Measurements from ENCODE around the gene RFC4.
A peak's percentile ranks its signal among the peaks of the same experiment; 100 is the strongest.

RFC4 gene

DNA sequence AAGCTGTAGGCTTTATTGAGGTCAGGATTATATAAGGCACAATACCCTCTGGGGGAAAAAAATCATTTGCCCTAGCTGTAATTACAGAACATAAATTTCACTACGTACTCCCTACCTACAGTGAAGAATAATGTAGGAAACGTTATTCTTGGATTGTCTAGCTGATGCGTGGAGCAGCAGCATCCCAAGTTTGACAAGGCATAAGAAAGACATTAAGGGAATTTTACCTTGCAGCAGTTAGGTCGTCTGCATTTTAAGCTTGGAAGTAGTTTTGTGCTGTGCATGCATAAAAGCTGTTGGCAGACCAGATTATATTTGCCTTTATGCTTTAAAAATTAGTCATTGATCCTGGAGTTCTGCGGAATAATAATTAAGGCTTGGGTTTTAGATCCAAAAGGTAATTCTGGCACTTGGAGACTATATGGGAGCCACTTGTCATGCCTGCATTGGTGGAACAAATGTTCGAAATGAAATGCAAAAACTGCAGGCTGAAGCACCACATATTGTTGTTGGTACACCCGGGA is 20.7 kb downstream of the RFC4 start:
- no peak for DNase-seq

DNA sequence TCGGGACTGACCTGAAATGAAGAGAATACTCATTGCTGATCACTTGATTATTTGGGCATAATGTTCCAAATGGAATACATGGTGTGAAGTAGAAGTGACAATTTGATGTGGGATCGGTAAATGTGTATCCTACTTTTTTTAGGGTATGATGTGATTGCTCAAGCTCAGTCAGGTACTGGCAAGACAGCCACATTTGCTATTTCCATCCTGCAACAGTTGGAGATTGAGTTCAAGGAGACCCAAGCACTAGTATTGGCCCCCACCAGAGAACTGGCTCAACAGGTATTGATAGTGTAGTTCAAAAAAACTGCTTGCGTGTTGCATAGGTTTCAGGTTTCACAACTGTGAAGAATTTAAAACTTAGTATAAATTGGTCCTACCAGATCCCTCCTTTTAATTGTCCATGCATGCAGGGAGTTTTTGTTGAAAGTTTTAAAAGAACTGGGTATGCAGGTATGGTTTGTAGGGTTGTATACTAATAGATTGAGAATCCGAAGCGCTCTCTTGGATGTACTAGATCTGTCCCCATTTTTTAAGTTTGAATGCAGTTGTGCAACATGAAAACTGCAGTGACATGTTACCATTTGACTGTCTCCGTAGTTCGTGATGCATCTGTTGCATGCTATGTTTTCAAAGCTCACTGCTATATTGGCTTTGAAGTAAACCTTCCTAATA is 21.3 kb downstream of the RFC4 start:
- no peak for DNase-seq

DNA sequence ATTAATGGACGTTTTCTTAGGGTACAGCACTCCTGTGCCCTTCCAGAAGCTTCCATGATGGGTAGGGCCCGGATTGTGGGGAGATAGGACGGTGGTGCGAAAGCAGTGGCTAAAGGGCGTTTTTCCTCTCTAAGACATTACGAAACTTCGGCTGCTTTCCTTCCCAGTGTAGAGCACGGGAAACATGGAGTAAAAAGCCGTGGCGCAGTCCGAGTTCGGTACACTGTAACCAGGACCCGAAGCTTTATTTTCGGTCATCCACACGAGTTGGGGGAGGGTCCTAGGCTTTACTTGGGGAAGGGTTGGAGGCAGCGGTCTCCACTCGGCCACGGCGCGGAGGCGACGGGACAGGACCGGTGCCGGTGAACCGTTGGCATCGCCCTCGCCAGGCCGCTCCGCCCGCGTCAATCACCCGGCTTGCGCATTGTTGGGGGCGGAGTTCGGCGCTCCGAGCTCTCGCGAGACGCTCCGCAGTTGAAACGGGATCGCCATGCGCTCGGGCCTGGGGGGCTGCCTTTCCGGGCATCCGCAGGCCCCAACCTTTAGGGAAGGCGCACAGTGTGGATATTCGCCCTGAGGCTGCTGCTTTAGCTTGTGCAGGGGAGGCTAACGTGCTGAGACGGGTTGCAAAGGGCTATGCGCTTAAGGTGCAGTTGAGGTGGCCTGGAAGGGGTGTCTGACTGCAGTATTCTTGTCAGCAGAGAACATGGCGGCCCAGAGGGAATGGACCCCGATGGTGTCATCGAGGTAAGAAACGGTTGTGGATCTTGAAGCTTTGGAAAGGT is 22.4 kb downstream of the RFC4 start:
- peak; percentile 25 to 39 for DNase-seq

DNA sequence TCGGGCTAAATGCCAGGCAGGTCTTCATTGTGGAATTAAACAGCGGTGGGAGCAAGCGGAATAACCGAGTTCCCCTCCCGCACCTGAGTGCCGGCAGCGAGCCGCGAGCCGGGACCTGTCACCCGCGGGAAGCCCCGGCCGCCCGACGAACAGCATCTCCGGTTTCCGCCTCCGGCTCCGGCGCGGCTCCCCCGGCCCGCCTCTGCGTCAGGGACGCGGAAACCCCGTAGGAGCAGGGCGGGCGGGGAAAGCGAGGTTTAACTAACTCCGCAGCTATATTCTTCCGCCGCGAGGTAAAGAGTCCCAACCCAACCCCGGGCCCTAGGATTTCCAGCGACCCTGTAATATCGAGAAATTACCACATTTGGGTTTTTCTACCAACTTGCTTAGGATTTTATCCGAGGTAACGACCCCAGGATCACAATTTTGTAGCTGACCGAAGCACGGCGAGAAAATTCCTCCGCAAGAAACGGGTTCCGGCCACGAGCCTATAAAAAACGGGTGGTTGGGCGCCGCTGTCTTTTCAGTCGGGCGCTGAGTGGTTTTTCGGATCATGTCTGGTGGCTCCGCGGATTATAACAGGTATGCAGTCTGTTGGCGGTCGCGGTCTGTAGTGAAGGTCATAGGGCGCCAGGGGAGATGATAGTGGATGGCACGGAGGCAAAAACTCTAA is 23.1 kb downstream of the RFC4 start, which contains the start of gene EIF4A2:
EIF4A2 (plus strand) TSS at position 520 of the 673 bp plus-strand sequence; CDS start at position 554, 34 bp downstream.
- DNase-seq = peak; percentile 78 to 93

GRCh38 chr3:186782542-186783057 is 23.7 kb downstream of the RFC4 start:
- DNase-seq = peak in 1 of 2 experiments; percentile 74

- DNase-seq = no peak
Observed at GRCh38 chr3:186779204-186779603, 27.1 kb downstream of the RFC4 start.

DNA sequence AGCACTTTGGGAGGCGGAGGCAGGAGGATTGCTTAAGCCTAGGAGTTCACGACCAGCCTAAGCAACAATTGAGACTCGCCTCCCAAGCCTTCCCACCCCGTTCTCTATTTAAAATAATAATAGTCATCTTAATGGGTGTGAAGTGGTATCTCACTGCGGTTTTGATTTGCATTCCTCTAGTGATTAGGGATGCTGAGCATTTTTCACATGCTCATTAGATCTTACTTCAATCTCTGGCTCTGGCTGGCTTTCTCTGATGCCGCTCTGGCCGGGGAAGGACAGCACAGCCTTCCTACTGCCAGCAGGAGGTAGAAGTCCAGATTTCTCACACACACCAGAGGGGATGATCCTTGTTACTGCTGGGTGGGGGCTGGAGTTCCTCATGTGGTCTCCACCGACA is 30.3 kb downstream of the RFC4 start:
- no peak for DNase-seq

DNA sequence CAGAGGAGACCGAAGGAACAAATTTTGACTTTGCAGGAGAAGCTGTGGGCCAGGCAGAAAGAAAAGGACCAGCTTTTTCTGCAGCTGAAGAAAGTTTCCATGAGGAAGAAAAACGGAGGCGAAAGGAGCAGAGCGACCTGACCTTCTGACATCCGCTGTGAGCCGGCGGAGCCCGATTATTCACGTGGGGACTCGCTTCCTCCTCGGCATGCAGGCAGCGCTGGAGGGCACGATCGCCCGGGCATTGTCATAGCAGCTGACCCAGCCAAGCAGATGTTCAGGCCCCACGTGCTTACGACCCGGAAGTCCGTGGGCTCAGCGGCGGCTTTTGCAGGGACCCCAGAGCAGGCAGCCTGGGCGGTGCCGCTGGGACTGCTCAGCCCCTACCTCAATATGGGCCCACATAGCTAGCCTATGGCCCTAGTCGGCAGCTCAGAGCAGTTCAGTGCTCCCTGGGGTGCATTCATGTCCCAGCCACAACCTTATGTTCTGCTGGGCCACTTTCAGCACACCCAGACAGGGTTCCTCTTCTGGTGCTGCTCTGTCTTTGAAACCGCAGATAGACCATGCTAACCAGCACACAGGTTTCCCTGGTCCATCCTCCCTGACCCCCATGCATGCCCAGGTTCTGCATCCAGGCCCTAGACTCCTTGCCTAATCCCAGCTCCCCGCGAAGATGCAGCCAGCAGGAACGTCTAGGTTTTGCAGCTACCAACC is 33.4 kb downstream of the RFC4 start:
- no peak for DNase-seq

GRCh38 chr3:186772281-186772694 is 34.0 kb downstream of the RFC4 start:
- DNase-seq = no peak

DNA sequence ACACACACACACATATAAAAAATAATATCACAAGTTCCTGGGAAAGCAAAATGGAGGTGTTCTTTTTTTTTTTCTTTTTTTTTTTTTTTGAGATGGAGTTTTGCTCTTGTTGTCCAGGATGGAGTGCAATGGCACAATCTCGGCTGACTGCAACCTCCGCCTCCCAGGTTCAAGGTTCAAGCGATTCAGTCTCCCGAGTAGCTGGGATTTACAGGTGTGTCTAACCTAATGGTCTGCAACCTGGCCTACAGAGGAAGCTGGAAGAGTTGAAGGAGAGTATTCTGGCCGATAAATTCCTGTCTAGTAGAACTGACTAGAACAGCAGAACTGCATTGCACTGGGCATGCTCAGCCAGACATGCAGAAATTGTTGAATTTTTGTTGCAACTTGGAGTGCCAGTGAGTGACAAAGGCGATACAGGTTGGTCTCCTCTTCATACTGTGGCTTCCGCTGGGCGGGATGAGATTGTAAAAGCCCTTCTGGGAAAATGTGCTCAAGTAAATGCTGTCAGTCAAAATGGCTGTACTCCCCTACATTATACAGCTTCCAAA is 45.3 kb downstream of the RFC4 start:
- no peak for DNase-seq

DNA sequence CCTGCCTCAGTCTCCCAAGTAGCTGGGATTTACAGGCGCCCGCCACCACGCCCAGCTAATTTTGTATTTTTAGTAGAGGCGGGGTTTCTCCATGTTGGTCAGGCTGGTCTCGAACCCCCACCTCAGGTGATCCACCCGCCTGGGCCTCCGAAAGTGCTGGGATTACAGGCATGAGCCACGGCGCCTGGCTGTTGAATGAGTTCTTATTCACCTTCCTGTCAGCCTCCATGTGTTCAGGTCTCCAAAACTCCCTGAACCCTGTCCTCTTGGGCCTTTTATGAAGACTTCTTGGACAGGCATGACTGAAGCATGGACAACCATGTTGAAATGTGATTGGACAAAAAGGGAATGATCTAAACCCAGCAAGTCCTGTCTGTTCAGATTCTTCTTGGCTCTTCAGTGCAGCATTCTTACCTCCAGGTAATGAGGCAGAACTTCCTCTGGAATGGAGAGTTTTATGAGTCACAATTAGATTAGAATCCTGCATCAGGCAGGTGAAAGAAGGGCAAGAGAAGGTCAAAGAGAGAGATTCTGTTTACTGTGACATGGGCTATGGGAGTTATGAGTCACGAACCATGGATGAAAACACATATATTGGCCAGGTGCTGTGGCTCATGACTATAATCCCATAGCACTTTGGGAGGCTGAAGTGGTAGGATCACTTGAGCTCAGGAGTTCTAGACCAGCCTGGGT is 46.0 kb downstream of the RFC4 start:
- DNase-seq = no peak

GRCh38 chr3:186759231-186759930 is 46.9 kb downstream of the RFC4 start:
- no peak for DNase-seq

DNA sequence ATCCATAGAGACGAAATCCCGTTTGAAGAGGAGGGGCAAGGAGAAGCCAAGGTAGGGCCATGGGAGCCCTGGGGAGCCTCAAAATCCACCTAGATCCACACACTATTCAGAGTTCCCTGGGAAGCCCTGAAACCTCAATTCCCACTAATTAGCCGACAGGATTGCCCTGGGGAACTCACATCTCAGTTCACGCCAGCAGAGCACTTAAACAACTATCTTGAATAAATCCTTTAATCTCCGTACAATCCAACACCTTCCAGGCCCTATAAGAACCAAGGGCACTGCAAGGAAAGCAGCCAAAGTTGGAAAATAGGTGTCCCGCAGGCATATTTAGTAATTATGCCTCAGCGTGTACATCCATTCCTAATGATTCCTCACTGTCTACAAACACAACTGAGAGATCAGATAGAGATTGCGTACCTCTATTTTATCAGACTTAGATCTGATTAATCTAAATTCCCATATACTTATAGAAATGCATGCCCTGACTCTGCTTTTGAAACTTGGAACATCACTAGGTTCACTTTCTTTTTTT is 48.5 kb downstream of the RFC4 start:
- no peak for DNase-seq

GRCh38 chr3:186757214-186757613 is 49.1 kb downstream of the RFC4 start:
- DNase-seq = no peak

GRCh38 chr3:186754871-186755270 is 51.4 kb downstream of the RFC4 start:
- DNase-seq = no peak

DNA sequence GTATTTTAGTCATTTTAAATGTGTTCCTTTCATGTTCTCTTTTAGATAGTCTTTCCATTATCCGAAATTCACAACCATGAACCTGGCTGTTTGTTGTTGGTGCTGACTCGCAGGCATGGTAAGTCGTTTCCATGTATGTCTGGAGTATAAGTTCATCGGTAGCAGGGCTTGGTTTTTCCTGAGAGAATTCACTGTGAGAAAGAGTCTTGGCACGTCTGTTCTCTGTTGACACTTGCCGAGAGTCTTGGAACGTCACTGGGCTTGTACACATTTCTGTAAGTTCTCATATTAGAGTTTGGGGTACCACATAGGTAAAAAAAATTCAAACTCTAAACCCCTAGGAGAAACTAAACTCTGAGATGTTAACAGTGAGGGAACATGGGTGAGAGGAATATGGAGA is 52.3 kb downstream of the RFC4 start:
- DNase-seq = no peak

DNA sequence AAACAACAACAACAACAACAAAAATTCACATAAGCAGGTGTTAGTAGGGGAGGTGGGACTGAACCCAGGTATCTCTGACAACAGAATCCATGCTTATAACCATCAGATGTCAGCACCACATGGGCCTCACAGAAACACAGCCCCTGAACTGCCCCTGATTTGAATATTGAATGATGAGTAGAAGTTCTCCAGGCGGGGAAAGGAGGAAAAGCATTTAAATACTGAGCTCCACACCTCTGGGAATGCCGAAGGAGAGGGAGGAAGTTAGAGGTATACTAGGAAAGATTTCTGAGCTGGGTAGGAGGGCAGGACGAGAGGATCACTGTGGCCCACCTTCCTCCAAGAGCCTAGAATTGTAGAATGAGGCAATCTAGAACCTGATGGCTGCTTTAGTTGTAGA is 54.8 kb downstream of the RFC4 start:
- DNase-seq = no peak

GRCh38 chr3:186750316-186750715 is 56.0 kb downstream of the RFC4 start:
- no peak for DNase-seq

GRCh38 chr3:186746008-186746407 is 60.3 kb downstream of the RFC4 start:
- DNase-seq = no peak

DNA sequence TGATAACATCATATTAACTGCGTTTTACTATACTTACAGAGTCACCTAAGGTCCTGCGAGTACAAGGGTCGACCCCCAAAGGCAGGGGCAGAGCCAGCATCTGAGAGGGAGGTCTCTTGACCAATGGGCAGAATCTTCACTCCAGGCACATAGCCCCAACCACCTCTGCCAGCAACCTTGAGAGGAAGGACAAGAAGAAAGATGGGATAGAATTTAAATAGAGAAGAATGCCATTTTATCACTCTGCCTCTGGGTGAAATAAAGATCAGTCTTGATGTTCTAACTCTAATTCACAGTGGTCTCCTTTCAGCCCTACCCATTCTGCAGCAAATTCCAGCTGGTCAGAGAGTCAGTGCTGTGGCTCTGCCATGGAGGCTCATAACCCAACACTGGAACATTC is 62.6 kb downstream of the RFC4 start:
- no peak for DNase-seq

All from NCI-H187 (cell line).